ENCODE data around the gene COBL. TPM values are rescaled to one million over a fixed set of nuclear protein-coding genes. Genes with fewer than 3 reads are reported as not detected.

The COBL gene
- total RNA-seq, 3 donors from 2014 or later, result 2.2 to 37.3 (median 16.1) TPM

GRCh38 chr7:51175992-51176388, 140.6 kb downstream of the COBL start:
- no peak overlapping the region for H3K27ac ChIP-seq
- no peaks in the 10 kb centered on the region for H3K36me3 ChIP-seq
- no peaks in the 10 kb centered on the region for H3K27me3 ChIP-seq
- no peaks in the 10 kb centered on the region for H3K9me3 ChIP-seq
- intact Hi-C loops (cut with DNase I; ENCODE audit: low total_unique reads), result loop anchor here (10.0 kb wide), 1 partner anchor 189 kb away; no protein-coding TSS in a partner anchor
- TF ChIP-seq POLR2A (IDR thresholded peaks at IDR 0.05), result no peak
- TF ChIP-seq POLR2AphosphoS5 (IDR thresholded peaks at IDR 0.05), result no peak
- no peak for TF ChIP-seq CTCF (IDR thresholded peaks at IDR 0.05)
- DNase-seq (ENCODE audit: low spot score in 2 of 2), result no peak
- no peak overlapping the region for H3K4me3 ChIP-seq
- H3K4me1 ChIP-seq, result no peaks in the 10 kb centered on the region

- Histone ChIP-seq H3K9me3 (no peaks in the 10 kb centered on the region), H3K4me1 (no peaks in the 10 kb centered on the region), H3K27ac (no peak overlapping the region), H3K36me3 (no peaks in the 10 kb centered on the region), H3K27me3 (no peaks in the 10 kb centered on the region), H3K4me3 (no peak overlapping the region)
- intact Hi-C loops (cut with DNase I; ENCODE audit: low total_unique reads), result loop anchor here (10.0 kb wide), 1 partner anchor 189 kb away; no protein-coding TSS in a partner anchor
- TF ChIP-seq POLR2AphosphoS5 (IDR thresholded peaks at IDR 0.05) (no peak), POLR2A (IDR thresholded peaks at IDR 0.05) (no peak), CTCF (IDR thresholded peaks at IDR 0.05) (no peak)
- no peak for DNase-seq (ENCODE audit: low spot score in 2 of 2)
These were observed 141.2 kb downstream of the COBL start for GRCh38 chr7:51175316-51175991.

GRCh38 chr7:51165337-51165736, 151.3 kb downstream of the COBL start:
- intact Hi-C loops (cut with DNase I; ENCODE audit: low total_unique reads), result no loop called here
- no peaks in the 10 kb centered on the region for H3K9me3 ChIP-seq
- no peak overlapping the region for H3K27ac ChIP-seq
- DNase-seq (ENCODE audit: low spot score in 2 of 2), result no peak
- no peak for TF ChIP-seq POLR2A (IDR thresholded peaks at IDR 0.05)
- no peak for TF ChIP-seq POLR2AphosphoS5 (IDR thresholded peaks at IDR 0.05)
- no peak for TF ChIP-seq CTCF (IDR thresholded peaks at IDR 0.05)
- H3K27me3 ChIP-seq, result no peaks in the 10 kb centered on the region
- H3K4me1 ChIP-seq, result no peaks in the 10 kb centered on the region
- no peaks in the 10 kb centered on the region for H3K36me3 ChIP-seq
- no peak overlapping the region for H3K4me3 ChIP-seq

- TF ChIP-seq POLR2AphosphoS5 (IDR thresholded peaks at IDR 0.05), result no peak
- TF ChIP-seq POLR2A (IDR thresholded peaks at IDR 0.05), result no peak
- peak; percentile 59 to 83 (median 82) for TF ChIP-seq CTCF (IDR thresholded peaks at IDR 0.05)
- Histone ChIP-seq H3K9me3 (no peaks in the 10 kb centered on the region), H3K27ac (no peak overlapping the region), H3K4me3 (no peak overlapping the region), H3K4me1 (no peaks in the 10 kb centered on the region), H3K36me3 (no peaks in the 10 kb centered on the region), H3K27me3 (no peaks in the 10 kb centered on the region)
- intact Hi-C loops (cut with DNase I; ENCODE audit: low total_unique reads), result no loop called here
- DNase-seq (ENCODE audit: low spot score in 2 of 2), result peak; percentile 73 to 75
These were observed 153.8 kb downstream of the COBL start for GRCh38 chr7:51162724-51163329.

GRCh38 chr7:51161937-51162336, 154.7 kb downstream of the COBL start:
- Histone ChIP-seq H3K4me1 (no peaks in the 10 kb centered on the region), H3K9me3 (no peaks in the 10 kb centered on the region), H3K4me3 (no peak overlapping the region), H3K27me3 (no peaks in the 10 kb centered on the region), H3K27ac (no peak overlapping the region), H3K36me3 (no peaks in the 10 kb centered on the region)
- DNase-seq (ENCODE audit: low spot score in 2 of 2), result no peak
- no peak for TF ChIP-seq POLR2A (IDR thresholded peaks at IDR 0.05)
- TF ChIP-seq CTCF (IDR thresholded peaks at IDR 0.05), result no peak
- TF ChIP-seq POLR2AphosphoS5 (IDR thresholded peaks at IDR 0.05), result no peak
- intact Hi-C loops (cut with DNase I; ENCODE audit: low total_unique reads), result no loop called here
